K562 (cell line): ENCODE measurements around the gene MIEN1. TPM values are rescaled to one million over a fixed set of nuclear protein-coding genes. Genes with fewer than 3 reads are reported as not detected.

Experiments
- ATAC-seq: fragments of 200-7000 bp; cut with Tn5 transposase; 3 replicates; pipeline ENCODE4 v1.9.1; 2020; ENCODE audit warnings: moderate library complexity
- BruUV-seq: library from RNA; stranded (reverse); fragments of 400-500 nt; replicated peaks from 2 replicates; lab custom pipeline; 2021; lab: Mats Ljungman, UMichigan
- CTCF ChIA-PET: fragments of 300-600 bp; formaldehyde crosslinking; extraction: SDS; loops from one replicate; lab custom pipeline; 2021; ENCODE audit warnings: low intra/inter-chr PET ratio; lab: Yijun Ruan, JAX
- POLR2A ChIA-PET: fragments of 300-600, 350-650 bp; sonication (Branson Sonifier 250); formaldehyde crosslinking; extraction: SDS; loops from one replicate; lab custom pipeline; 2021; ENCODE audit warnings: antibody characterized with exemption, inconsistent platforms; lab: Yijun Ruan, JAX
- DNase-seq, 4 experiments: peaks; one replicate each; pipeline versions ENCODE4 v3.0.0 to v3.0.0-alpha.2; 2011 to 2018; ENCODE audit warnings: low spot score in 3 of 4, mixed read lengths in 3 of 4; ENCODE audit errors: extremely low read depth in 1 of 4
- FAIRE-seq: peaks from 2 replicates; lab custom pipeline; 2011; peaks lifted over from hg19 to GRCh38; lab: Jason Lieb, UNC
- H2AFZ ChIP-seq: 2 replicates; pipeline ENCODE4 v1.6.0; 2011; ENCODE audit warnings: low read depth, low read length, control low read depth, inconsistent platforms
- H3K27ac ChIP-seq: fragments of 200-600 bp; 3 replicates; pipeline ENCODE4 v1.8.0; 2011; ENCODE audit warnings: low read depth, mild to moderate bottlenecking, control low read depth, inconsistent platforms, low read length, moderate library complexity, mixed read lengths; ENCODE audit errors: extremely low read depth
- H3K27me3 ChIP-seq, 2 experiments: fragments of 300-600 bp in 1 of 2; 2 replicates in 1 of 2; 3 replicates in 1 of 2; pipeline versions ENCODE4 v1.6.0 to v1.8.0; 2011; ENCODE audit warnings: inconsistent platforms in 2 of 2, low read length in 2 of 2, mild to moderate bottlenecking in 1 of 2, mixed read lengths in 1 of 2, moderate library complexity in 1 of 2; ENCODE audit not compliant: control insufficient read depth in 2 of 2, insufficient read depth in 2 of 2
- H3K36me3 ChIP-seq: fragments of 300-600 bp; 3 replicates; pipeline ENCODE4 v1.8.0; 2011; ENCODE audit warnings: mild to moderate bottlenecking, low read length, inconsistent platforms; ENCODE audit not compliant: control insufficient read depth, insufficient read depth
- H3K4me1 ChIP-seq, 2 experiments: fragments of 200-600 bp in 1 of 2; replicated peaks in 1 of 2; 2 replicates in 1 of 2; 3 replicates in 1 of 2; pipeline versions ENCODE4 v1.5.1 to v1.8.0; 2011; ENCODE audit warnings: inconsistent platforms in 2 of 2, low read length in 2 of 2, mild to moderate bottlenecking in 1 of 2, mixed read lengths in 1 of 2, moderate library complexity in 1 of 2; ENCODE audit not compliant: control insufficient read depth in 2 of 2, insufficient read depth in 2 of 2
- H3K4me2 ChIP-seq: 2 replicates; pipeline ENCODE4 v1.6.1; 2011; ENCODE audit warnings: low read length, control low read depth, inconsistent platforms, mixed read lengths; ENCODE audit not compliant: insufficient read depth
- H3K4me3 ChIP-seq: fragments of 200-600 bp; sonication (generic), shearing (Covaris generic); 2 replicates; pipeline ENCODE4 v1.5.1; 2016; ENCODE audit warnings: control low read depth, inconsistent platforms
- H3K79me2 ChIP-seq: fragments of 200-600 bp; 3 replicates; pipeline ENCODE4 v1.8.0; 2011; ENCODE audit warnings: low read length, inconsistent platforms; ENCODE audit not compliant: control insufficient read depth, insufficient read depth
- H3K9ac ChIP-seq, 2 experiments: 2 replicates each; pipeline versions ENCODE4 v1.6.0 to v1.6.1; 2011; ENCODE audit warnings: low read depth in 2 of 2, low read length in 2 of 2, control low read depth in 1 of 2, inconsistent platforms in 1 of 2, mild to moderate bottlenecking in 1 of 2, mixed read lengths in 1 of 2; ENCODE audit not compliant: insufficient read depth in 1 of 2
- H3K9me1 ChIP-seq: one replicate; pipeline ENCODE4 v1.6.0; 2011; ENCODE audit warnings: inconsistent platforms, mild to moderate bottlenecking, low read length, moderate library complexity; ENCODE audit not compliant: control insufficient read depth, insufficient read depth
- H3K9me3 ChIP-seq: replicated peaks from 2 replicates; pipeline ENCODE4 v1.5.1; 2011; ENCODE audit warnings: low read depth, low read length, inconsistent platforms; ENCODE audit not compliant: control insufficient read depth, insufficient read depth
- H4K20me1 ChIP-seq: replicated peaks from 2 replicates; pipeline ENCODE4 v1.6.1; 2011; ENCODE audit warnings: low read length, inconsistent platforms, mixed read lengths; ENCODE audit not compliant: control insufficient read depth, insufficient read depth
- ADNP ChIP-seq: fragments of 200-800 bp; sonication (Bioruptor generic); IDR thresholded peaks from 2 replicates; pipeline ENCODE4 v1.6.1; 2016; ENCODE audit warnings: missing genetic modification characterization, missing compliant biosample characterization
- ELF2 ChIP-seq: fragments of 250-450 bp; sonication (Bioruptor Pico); IDR thresholded peaks from 2 replicates; pipeline ENCODE4 v1.5.0; 2021; ENCODE audit warnings: mild to moderate bottlenecking
- KAT2B ChIP-seq: IDR thresholded peaks from one replicate; pipeline ENCODE4 v1.6.1; 2012; ENCODE audit warnings: low read depth, mild to moderate bottlenecking, control low read depth, inconsistent platforms, low read length, moderate library complexity
- KAT8 ChIP-seq: fragments of 450-650 bp; IDR thresholded peaks from 2 replicates; pipeline ENCODE4 v1.6.1; 2016; ENCODE audit warnings: low read depth, mild to moderate bottlenecking
- MCM2 ChIP-seq: fragments of 450-650 bp; IDR thresholded peaks from 2 replicates; pipeline ENCODE4 v1.6.1; 2017; ENCODE audit warnings: low read depth, mild to moderate bottlenecking
- SMARCA4 ChIP-seq: fragments of 450-650 bp; IDR thresholded peaks from 2 replicates; pipeline ENCODE4 v1.6.1; 2016
- SMARCB1 ChIP-seq: IDR thresholded peaks from 2 replicates; pipeline ENCODE4 v1.6.1; 2011; ENCODE audit warnings: improper control_type of control experiment, low read depth; ENCODE audit not compliant: insufficient read length
- SREBF1 ChIP-seq: fragments of 150-350 bp; IDR thresholded peaks from 2 replicates; pipeline ENCODE4 v1.6.1; 2014; ENCODE audit warnings: antibody characterized with exemption, low read depth, low read length, borderline replicate concordance
- WGBS: fragments of 100-300 bp; shearing (Covaris generic); methylation state at CpG from one replicate; pipeline ENCODE4 v1.1.6; 2016; ENCODE audit warnings: low coverage, mixed read lengths; ENCODE audit not compliant: insufficient coverage; ENCODE audit errors: missing lambda C conversion rate; 5-methylcytosine and 5-hydroxymethylcytosine counted together
- in situ Hi-C: fragments of 300-500 bp; cut with MboI; formaldehyde crosslinking; loops from 4 replicates; pipeline ENCODE4 v1.15.0; 2018; ENCODE audit warnings: inconsistent platforms, mixed read lengths
- intact Hi-C: fragments of 100-400 bp; cut with micrococcal nuclease; formaldehyde crosslinking; loops from 2 replicates; pipeline ENCODE4 v1.14.2; 2022
- polyA plus RNA-seq, 8 experiments: library from polyadenylated mRNA; depleted of rRNA in 4 of 8; stranded (reverse) in 5 of 8; unstranded in 3 of 8; fragments of >200 nt; fragmentation: Nextera tagmentation in 2 of 8; fragmentation: Illumina TruSeq in 1 of 8; extraction: Ambion mirVana in 2 of 8; extraction: Trizol in 1 of 8; gene quantifications; 2 replicates each; pipeline versions ENCODE4 v1.2.1 to v1.2.3, GENCODE V29; 2011 to 2014; ENCODE audit warnings: inconsistent platforms in 1 of 8, missing spikeins in 1 of 8
- total RNA-seq, 7 experiments: library from RNA; depleted of rRNA in 6 of 7; stranded (reverse); fragments of >200 nt in 6 of 7; fragmentation: Illumina TruSeq in 2 of 7; extraction: Trizol in 2 of 7; gene quantifications; 2 replicates each; pipeline versions ENCODE4 v1.2.1 to v1.2.3, GENCODE V29; 2011 to 2021; ENCODE audit warnings: low replicate concordance in 1 of 7
- TF ChIP-seq, protein P1 (sequence below): fragments of 450-650 bp; formaldehyde crosslinking; IDR thresholded peaks from 2 replicates; pipeline ENCODE4 v1.4.0; 2020; ENCODE audit warnings: mild to moderate bottlenecking

Gene MIEN1
- total and polyA plus RNA-seq, 9 of the 15 experiments (the other 6 are each of a cell fraction or from before 2014, with no cell fraction given) = 61.3 to 142 (median 78.9) TPM

GRCh38 chr17:39696731-39697130 lies 33.6 kb downstream of the MIEN1 start:
- FAIRE-seq = no peak
- Histone ChIP-seq H3K27me3 (no peaks in the 10 kb centered on the region; a peak in 1 of 5 replicates), H3K9ac (peak overlapping the region in 1 of 2 experiments; percentile 7; a peak in 1 of 4 replicates), H3K9me1 (no peaks in the 10 kb centered on the region), H3K4me1 (peaks cover 0 to 16% of the 10 kb centered on the region in 2 experiments; a peak in 2 of 5 replicates), H3K79me2 (no peaks in the 10 kb centered on the region), H3K27ac (no peak overlapping the region), H3K9me3 (no peaks in the 10 kb centered on the region), H3K4me3 (no peak overlapping the region), H4K20me1 (no peaks in the 10 kb centered on the region), H3K4me2 (no peak overlapping the region), H2AFZ (no peak overlapping the region), H3K36me3 (no peaks in the 10 kb centered on the region; the same call in 2 of the 3 replicates)
- no peak for DNase-seq
- ChIA-PET POLR2A (no interaction called here), CTCF (no interaction called here)
- TF ChIP-seq, protein P1, sequence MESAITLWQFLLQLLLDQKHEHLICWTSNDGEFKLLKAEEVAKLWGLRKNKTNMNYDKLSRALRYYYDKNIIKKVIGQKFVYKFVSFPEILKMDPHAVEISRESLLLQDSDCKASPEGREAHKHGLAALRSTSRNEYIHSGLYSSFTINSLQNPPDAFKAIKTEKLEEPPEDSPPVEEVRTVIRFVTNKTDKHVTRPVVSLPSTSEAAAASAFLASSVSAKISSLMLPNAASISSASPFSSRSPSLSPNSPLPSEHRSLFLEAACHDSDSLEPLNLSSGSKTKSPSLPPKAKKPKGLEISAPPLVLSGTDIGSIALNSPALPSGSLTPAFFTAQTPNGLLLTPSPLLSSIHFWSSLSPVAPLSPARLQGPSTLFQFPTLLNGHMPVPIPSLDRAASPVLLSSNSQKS (CRISPR knock-in tag) = no peak
- no peak for TF ChIP-seq ADNP (tag)
- TF ChIP-seq MCM2 = no peak
- TF ChIP-seq SMARCA4 = no peak
- no peak for TF ChIP-seq SREBF1
- TF ChIP-seq KAT8 = no peak
- TF ChIP-seq SMARCB1 = no peak
- TF ChIP-seq KAT2B = no peak
- no peak for TF ChIP-seq ELF2 (CRISPR knock-in tag)
- ATAC-seq = no peak
- WGBS = 43% methylated on average over 6 of the region's 6 CpGs
- intact Hi-C loops = no loop called here
- BruUV-seq = no TSS peak
- in situ Hi-C loops = no loop called here
